NCI-H128 (cell line): Measurements from ENCODE around the gene CCDC57.

Experiments used
- DNase-seq: peaks from one replicate; lab custom pipeline; 2025; ENCODE audit not compliant: unreplicated experiment; lab: John Stamatoyannopoulos, UW

The CCDC57 gene

DNA sequence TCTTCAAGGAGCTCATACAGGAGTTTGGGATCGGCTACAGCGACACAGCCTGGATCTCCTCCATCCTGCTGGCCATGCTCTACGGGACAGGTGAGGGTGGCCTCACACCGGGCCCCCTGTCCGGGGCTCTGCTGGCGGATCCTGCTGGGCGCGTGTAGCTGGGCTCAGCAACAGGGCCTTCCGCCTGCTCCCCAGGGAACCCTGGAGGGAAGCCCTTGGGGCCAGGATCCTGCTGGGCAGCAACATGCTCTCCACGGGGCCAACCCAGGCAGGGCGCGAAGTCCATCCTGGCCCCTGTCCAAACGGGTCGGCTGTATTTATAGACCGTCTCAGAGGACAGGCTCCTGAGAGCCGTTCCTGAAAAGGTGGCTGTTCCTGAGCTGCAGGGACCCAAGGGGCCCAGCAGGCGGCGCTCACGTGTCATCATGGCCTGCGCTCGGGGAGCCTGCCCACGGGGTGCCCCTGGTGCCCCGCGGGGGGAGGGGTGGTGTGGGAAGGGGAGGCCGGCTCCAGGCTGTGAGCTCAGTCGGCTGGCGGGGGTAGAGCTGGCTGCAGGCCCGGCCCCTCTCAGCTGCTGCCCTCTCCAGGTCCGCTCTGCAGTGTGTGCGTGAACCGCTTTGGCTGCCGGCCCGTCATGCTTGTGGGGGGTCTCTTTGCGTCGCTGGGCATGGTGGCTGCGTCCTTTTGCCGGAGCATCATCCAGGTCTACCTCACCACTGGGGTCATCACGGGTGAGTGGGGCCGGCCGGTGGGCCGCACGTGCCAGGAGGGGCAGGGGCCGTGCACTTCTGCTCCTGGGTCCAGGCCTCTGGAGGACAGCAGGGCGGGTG is 23.7 kb upstream of the CCDC57 start:
- no peak for DNase-seq

DNA sequence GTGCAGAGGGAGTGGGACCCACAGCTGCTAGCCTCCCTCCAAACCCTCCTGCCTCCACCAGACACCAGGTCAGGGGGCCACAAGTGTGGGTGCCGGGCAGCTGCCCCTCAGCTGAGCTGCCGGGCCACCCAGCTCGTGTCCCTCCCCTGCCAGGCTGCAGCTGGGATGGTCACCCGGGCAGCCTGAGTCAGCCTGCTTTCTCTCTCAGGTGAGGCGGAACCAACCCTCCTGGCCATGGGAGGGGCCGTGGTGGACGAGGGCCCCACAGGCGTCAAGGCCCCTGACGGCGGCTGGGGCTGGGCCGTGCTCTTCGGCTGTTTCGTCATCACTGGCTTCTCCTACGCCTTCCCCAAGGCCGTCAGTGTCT is 23.1 kb upstream of the CCDC57 start:
- DNase-seq, result no peak

DNA sequence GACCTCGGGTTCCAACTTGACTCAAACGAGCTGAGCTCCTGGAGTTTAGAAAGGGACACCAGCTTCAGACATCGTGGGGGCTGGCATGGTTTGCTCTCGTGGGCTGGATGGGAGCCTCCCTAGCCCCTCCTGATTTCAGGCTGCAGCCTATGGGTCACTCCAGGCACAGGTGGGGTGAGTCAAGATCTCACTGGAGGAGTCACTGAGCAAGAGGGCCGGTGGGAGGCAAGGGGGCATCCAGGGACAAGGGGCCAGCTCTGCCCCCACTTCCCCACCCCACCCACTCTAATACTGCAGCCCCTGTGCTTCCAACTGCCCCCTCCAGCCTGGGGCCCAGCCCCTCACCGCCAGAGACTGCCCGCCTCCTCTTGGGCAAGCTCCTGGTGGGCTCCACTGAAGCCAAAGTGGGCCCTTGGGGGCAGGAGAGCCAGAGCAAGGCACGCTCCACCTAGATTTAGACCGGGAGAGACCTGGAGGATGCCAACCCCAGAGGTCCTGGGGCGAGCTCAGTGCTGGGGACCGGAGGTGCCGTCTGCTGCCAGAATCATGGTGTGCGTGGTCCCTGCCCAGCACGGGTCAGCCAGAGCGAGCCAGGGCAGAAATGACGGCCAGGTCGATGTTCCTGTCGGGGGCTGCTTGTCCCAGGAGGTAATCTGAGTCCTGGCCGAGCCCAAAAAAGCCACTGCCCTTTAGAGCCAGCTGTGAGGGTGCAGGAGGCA is 22.6 kb upstream of the CCDC57 start:
- no peak for DNase-seq

DNA sequence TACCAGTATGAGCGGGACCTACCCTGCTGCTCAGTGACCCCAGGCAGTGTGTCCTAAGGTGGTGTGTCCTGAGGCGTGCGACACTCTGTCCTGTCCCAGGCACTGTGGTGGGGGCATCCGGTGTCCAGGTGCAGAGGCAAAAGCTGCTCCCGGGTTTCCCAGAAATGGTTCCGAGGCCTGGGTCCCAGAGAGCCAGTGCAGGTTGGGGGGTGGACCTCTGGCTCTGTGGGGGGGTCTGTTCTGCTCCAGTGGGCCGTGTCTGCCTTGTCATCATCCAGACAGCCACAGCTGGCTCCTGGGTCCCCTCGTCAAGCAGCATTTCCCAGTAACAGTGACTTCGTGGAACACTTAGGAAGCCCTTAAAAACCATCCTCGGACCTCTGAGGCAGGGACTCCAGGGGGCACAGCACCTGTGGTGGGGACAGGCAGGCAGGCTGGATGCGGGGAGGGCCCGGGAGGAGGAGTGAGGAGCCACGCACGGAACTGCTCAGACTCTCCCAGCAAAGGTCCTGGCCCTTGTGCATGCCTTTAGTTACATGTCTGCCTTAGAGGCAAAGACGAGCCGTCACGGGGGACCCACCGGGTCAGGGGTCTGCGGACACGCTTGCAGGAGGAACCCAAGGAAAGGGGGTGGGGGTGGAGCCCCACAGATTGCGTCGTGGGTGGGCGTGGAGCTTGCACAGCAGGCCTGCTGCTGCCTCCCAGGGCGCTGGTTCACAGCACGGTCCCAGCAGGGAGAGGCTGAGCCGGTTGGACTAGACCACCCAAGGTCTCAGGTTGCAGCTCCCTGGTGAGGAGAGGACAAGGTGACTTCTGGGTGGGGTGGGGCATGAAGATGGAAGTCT is 21.8 kb upstream of the CCDC57 start:
- DNase-seq, result no peak

DNA sequence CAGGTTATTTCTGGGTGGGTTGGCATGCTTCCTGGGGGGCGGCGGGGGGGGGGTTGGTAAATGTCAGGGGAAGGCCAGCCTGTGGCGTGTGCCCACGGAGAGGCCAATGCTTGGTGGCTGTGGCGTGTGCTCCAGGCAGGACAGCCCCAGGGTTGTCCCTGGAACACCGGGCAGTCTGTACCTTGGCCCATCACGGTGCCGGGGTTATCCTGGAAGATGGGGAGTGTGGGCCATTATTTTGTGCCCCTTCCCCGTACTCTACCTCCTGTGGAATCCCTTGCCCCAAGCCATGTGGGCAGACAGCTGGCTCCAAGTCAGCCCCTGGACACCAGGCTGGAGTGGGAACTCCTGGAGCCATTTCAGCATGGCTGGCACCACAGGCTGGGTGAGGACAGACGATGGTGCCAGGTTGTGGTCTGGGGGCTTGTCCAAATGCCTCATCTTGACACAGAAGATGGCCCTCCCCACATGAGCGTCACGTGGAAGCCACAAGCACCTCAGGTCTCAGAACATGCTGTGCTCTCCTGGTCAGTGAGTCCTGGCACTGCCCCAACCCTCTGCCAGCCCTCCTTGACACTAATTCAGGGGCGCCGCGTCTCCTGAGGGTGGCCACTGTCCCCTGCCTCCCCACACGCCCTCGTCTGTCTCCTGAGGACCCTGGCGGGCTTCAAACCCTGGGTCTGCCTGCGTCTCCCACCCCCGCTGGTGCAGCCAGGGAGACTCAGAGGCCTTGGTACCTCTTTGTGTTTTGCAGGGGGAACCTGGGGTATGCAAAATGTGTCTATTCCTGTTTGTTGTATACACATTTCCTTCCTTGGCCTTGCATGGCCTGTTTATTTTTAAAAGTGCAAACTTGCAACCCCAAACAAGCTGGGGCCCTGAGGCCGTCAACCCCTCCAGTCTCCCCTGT is 20.5 kb upstream of the CCDC57 start:
- no peak for DNase-seq

DNA sequence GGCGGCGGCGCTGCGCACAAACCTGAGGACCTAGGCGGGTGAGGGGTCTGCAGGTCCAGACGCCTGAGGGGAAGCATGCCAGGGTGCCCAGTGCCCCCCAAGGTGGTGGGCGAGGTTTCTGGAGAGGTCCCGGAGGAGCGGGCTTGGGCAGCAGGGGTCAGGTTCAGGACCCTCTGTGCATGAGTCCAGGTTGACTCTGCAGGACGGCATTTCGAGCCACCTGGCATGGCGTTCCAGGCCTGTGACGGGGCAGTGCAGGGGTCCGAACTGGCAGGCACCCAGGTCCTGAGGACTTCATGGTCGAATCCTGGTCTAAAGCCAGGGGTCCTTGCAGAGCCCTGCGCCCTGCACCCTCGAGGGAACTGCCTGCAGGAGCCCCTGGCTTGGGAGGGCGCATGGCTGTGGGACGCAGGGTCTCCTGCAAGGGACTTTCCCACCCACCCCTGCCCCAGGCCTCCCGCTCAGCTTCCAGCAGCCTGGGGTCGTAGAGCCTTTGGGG is 19.7 kb upstream of the CCDC57 start:
- DNase-seq, result no peak

DNA sequence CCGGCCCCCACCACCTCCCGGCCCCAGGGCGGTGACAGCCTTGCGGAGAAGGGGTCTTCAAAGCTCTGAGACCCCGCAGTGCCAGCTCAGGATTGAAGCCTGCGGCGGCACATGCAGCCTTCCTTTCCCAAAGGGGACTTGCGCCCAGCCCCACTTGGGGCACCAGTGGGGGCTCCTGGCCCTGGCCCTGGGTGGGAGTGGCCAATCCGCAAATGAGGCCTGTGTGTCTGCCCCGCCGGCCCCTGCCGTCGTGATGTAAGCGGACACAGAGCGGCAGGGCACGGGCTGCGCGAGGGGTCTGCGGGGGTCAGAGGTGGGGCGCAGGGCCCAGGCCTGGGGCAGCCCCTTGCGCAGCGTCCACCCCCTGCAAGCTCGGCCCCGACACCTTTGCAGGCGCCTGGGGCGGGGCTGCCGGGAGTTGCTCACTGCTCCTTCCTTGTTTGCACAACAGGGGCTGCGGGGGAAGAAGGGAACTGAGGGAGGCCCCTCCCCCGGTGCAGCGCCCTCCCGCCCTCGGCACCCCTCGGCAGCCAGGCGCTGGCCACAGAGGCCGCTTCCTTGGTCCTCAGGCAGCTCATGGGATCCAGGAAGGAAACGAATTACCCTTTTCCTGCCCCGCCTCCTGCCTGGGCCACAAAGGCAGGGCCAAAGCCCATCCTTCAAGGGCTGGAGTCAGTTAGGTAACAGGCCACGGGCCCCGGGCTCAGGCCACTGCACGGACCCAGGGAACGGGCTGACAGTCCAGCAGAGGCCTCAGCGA is 19.1 kb upstream of the CCDC57 start:
- no peak for DNase-seq

DNA sequence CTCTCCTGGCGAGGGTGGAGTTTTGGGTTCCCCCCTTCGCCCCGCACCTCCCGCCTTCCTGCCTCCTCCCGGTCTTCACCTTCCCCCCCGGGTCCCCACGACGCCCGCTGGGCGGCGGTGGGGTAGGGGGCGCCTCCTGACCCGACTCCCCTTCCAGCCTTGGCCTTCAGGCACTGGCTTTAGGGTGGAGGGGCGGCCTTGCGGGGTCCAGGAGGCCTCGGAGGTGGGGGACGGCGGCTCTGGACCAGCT is 18.6 kb upstream of the CCDC57 start:
- DNase-seq, result no peak

DNA sequence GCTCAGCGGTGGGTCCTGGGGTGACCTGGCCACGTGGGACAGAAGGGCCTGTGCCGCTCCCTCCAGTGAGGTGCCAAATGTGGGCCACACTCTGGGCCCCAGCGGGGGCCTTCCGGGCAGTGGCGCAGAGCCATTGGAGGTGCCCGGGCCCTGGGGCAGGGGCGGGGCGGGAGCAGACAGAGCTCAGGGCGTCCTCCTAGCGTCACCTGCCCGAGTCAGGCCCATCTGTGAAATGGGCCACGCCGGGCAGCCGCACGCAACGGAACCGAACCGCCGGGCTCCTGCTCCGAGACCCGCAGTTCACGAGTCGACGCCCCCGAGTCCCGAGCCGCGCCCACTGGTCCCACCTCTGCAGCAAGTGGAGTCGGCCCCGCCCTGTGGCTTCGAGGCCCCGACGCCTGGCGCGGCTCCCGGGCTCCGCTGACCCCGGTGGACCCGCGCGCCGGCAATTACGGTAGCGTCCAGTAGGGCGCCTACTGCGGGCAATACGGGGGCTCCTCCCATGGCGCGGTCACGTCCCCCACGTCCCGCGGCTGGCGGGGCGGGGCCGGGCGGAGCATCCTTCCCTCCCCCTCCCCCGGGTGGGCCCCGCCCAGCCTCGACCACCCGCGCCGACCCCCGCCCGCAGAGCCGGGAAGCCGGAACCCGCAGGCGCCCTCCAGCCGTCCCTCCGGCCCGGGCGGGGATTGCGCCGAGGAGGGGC is 18.1 kb upstream of the CCDC57 start:
- no peak for DNase-seq

DNA sequence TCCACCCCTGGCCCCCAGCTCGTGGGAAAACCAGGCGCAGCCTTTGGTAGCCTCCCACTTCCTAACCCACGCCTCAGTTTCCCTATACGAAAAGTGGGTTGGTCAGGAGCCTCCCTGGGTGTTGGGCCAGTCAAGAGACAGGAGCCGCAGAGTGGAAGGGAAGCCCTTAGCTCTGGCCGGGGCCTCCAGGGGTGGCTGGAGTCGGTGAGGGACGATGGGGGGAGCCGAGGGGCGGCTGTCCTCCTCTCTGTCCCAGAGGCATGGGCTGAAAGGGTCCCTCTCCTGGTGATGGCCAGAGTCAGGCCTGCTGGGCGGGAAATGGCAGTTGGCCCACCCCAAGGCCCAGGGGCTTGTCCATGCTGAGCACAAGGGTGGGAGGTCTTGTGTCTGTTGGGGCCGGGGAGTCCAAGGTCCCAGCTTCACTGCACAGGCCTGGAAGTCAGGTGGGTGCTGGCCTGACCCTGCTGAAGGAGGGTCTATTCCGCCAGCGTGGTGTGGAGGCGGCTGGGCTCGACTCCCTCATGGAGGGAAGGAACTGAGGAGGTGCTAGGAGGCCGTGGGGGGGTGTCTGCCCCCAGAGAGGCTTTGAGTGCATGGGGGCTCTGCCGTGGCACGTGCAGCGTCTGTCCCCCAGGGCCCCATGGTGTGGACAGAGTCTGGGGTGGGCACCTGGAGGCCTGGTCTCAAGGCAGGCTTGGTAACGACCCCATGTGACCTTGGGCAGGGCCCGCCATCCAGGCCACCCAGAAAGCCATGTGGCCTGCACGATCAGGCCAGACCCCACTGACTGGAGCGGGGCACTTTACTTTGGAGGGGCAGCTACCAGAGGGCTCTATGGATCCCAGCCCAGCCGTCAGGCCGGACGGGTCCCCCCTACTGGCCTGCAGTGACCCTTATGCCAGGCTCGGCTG is 17.3 kb upstream of the CCDC57 start:
- DNase-seq, result no peak

DNA sequence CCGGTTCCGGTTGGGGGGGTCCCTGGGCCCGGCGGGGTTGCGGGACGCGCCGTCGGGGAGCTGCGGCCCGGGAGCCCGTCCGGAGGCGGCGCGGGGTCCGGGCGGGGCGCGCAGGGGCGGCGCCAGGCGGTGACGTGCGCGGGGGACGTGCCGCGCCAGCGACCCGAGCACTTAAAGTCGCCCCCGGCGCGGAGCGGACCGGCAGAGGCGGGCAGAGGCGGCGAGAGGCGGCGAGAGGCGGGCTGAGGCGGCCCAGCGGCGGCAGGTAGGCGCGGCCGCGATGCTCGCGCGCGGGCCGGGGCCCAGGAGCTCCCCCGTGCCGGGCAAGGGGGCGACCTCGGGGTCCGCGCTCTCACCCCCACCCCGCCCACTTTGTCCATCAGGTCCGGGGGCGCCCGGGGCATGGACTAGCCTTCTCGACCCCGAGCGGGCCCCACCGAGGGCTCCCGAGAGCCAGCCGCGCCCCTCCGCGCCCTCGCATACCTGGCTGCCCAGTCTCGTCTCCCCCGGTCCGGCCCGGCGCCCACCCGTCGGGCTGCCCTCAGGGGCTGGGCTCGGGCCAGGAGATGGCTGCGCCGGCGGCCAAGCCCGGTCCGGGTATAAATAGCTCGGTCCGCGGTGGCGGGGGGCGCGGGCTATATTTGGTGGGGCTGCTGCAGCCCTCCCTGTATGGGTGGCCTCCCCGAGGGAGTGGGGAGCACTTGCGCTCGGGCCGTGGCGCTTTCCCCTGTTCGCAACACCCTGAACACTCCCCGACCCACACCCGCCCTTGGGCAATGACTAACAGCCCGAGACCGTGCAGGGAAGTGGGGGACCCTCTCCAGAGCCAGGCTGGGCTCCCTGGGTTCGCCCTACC is 16.4 kb upstream of the CCDC57 start, which contains the start of gene SLC16A3:
SLC16A3 (plus strand) TSS at position 201 of the 856 bp plus-strand sequence. CDS start 6,967 bp downstream, outside the sequence.
- DNase-seq, result peak; percentile 4

DNA sequence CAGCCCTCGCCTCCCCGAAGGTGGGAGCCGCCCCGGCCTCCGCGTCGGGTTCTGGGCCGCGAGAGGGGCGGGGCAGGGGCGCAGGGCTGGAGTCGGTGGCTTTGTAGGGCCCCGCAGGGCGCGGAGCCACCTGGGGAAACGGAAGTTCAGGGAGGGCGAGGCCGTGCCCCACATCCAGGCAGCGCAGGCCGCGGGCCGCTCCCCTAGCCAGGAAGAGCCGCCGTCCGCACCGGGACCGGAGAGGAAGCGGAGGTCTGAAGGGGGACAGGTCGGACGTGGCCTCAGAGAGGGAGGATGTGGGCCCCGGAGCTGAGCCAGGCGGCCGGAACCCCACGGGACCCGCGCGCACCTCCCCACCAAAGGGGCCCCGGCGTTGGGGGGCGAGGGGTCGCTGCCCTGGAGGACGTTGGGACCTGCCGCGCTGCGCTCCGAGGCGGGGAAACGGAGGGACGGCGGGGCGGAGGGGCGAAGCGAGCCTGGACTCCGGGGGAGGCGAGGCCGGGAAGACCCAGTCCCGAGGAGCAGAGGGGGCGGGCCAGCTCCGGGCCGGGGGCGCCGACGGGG is 15.7 kb upstream of the CCDC57 start:
- no peak for DNase-seq

DNA sequence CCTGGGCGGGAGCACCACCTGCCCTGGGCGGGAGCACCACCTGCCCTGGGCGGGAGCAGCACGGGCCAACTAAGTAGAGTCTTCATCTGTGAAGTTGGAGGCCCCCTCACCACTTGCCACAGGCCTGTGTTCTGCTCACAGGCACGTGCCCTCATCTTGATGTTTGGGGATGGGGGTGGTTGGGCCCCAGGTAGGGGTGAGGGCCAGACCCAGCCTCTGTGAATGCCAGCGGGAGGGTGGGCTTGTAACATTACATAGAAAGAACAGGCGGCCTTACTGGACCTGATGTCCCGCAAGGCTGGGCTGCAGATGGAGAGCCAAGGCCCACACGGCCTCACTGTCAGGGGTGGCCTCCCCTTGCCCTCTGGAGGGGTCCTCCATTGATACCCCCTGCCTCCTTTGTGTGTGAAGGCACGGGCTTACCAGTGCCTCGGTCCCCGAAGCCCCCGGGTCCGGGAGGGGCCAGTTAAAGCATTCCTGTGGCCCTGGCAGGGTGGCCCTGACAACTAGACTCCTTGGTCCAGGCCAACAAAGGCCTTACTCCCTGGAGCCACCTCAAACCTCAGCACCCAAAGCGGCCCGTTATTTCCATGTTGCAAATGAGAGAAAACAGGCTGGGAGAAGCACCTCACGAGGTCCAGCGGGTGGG is 15.1 kb upstream of the CCDC57 start:
- DNase-seq, result no peak

DNA sequence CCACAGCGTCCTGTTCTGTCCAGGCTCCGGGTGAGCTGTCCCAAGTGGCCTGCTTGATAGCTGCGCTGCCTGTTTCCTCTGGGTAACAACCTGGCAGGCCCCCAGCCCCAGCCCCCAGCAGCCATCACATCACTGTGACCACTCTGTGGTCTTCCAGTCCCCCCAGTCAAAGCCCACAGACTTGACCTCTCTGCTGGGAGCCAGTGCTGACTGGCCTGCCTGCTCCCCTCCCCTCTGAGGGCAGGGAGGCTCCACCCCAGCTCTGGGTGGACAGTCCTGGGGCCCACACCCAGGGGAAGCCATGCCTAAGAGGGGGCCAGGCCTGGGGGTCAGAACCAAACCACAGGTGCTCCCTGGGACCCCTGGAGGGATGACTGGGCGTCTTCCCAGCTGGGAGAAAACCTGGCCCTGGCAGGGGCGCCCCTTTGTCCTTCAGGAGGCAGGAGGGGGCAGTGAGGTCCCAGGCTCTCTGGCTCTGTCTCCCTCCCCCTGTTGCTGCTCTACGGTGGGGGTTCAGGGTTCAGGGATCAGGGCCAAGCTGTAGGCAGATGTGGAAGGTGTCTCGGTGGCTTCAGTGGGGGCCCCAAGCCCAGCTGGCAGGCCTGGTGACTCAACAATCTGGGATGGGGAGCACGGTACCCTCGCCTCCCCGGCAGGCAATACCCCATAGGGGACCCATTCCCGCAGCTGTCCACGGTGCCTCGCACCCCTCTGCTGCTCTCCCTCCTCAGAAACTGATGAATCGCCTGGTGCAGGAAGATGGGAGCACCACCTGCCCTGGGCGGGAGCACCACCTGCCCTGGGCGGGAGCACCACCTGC is 14.4 kb upstream of the CCDC57 start:
- no peak for DNase-seq

DNA sequence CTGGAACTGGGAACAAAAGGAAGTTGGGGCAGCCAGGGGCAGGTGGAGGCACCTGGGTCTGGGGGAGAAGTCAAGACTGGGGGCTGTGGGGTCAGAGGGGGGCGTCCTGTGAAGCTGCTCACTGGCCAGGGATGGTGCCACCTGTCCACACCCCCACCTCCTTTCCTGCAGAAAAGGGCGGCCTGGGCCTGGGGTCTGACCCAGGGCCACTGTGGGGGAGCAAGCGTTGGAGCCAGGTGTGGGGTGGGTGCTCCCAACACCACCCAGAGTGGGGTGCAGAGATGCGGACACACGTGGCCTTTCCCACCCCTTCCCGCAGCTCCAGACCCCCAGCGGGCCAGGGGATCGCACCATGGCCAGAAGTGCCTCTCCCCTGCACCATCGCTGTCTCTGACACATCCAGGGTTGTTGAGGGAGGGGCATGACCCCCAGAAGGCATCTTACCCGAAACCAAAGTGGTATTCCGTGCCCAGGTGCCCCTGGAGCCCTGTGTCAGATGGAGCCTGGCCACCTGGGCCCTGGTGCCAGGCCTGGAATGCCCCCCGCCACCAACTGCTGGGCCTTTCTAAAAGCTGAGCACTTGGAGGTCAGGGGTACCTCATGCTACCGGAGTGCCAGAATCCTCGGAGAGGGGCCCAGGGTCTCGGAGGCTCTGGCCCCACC is 13.6 kb upstream of the CCDC57 start:
- DNase-seq, result no peak
